H4 (cell line): Measurements from ENCODE around the gene C11orf54. TPM values are rescaled to one million over a fixed set of nuclear protein-coding genes. Genes with fewer than 3 reads are reported as not detected.

Experiments used
- total RNA-seq: library from RNA; depleted of rRNA; stranded (reverse); fragments of >200 nt; shearing (Covaris generic); gene quantifications from 2 replicates; pipeline ENCODE4 v1.2.3, GENCODE V29; 2014; rRNA removed

Gene C11orf54
- total RNA-seq, 1 experiment from 2014 or later = 14.3 TPM

Other genes with a start within 250 kb of the C11orf54 start
- gene SMCO4, start 198.3 kb upstream of the C11orf54 start, total RNA-seq = 22.9 and 75.8 TPM in 2 replicates
- 6.9 and 12.9 TPM in 2 replicates for gene CEP295, start 80.0 kb upstream of the C11orf54 start, total RNA-seq
- gene TAF1D, start 177 bp upstream of the C11orf54 start, total RNA-seq = 107 and 114 TPM in 2 replicates
- gene MED17, start 42.6 kb downstream of the C11orf54 start, total RNA-seq = 21.4 and 30.5 TPM in 2 replicates
- gene VSTM5, start 108.9 kb downstream of the C11orf54 start, total RNA-seq = not detected in 2 replicates